Measurements from ENCODE around the gene SORCS1.

The SORCS1 gene

DNA sequence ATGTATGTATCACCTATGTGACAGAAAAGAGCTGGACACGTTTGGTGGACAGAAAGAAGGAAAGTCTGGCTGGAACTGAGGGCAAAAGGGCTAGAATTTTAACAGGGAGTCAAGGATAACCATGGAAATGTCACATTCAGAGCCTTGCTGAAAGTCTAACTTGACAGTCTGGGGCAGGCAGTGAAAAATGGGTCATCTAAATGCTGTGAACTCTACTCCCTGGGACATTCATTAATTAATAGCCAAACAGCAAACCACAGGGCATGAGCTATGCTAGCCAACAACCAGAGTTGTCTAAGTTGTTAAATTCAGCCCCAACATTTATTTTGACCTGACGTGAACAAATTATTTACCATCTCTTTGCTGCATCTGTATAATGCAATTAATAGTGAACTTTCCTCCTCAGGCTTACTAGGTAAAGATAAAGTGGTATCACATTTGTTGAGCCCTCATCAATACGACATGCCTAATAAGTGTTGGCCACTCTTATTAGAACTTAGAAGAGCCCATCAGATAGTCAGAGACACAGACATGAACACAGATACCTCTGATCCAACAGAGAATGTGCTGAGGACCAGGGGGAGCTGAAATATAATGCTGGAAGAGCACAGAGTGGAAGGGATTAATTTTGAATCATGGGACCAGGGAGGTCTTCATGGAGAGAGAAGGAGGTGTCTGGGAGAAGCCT is 109.9 kb downstream of the SORCS1 start:
- H3K79me2 ChIP-seq = no peaks in the 10 kb centered on the region
- no peak overlapping the region for H3K4me2 ChIP-seq (ENCODE audit: low read length)
- TF ChIP-seq, protein P1, sequence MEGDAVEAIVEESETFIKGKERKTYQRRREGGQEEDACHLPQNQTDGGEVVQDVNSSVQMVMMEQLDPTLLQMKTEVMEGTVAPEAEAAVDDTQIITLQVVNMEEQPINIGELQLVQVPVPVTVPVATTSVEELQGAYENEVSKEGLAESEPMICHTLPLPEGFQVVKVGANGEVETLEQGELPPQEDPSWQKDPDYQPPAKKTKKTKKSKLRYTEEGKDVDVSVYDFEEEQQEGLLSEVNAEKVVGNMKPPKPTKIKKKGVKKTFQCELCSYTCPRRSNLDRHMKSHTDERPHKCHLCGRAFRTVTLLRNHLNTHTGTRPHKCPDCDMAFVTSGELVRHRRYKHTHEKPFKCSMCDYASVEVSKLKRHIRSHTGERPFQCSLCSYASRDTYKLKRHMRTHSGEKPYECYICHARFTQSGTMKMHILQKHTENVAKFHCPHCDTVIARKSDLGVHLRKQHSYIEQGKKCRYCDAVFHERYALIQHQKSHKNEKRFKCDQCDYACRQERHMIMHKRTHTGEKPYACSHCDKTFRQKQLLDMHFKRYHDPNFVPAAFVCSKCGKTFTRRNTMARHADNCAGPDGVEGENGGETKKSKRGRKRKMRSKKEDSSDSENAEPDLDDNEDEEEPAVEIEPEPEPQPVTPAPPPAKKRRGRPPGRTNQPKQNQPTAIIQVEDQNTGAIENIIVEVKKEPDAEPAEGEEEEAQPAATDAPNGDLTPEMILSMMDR (IDR thresholded peaks at IDR 0.05) = no peak
- no peaks in the 10 kb centered on the region for H3K27me3 ChIP-seq (ENCODE audit: control insufficient read depth, insufficient read depth, low read length)
- H3K4me3 ChIP-seq (ENCODE audit: low read depth, low read length) = no peak overlapping the region
- no peak overlapping the region for H2AFZ ChIP-seq
- H3K9me3 ChIP-seq (ENCODE audit: control insufficient read depth, low read length) = no peaks in the 10 kb centered on the region
- no peak overlapping the region for H3K9ac ChIP-seq
- H3K4me1 ChIP-seq = no peaks in the 10 kb centered on the region
- H3K27ac ChIP-seq = no peak overlapping the region
- H3K36me3 ChIP-seq (ENCODE audit: control insufficient read depth, insufficient read depth, low read length) = no peaks in the 10 kb centered on the region

DNA sequence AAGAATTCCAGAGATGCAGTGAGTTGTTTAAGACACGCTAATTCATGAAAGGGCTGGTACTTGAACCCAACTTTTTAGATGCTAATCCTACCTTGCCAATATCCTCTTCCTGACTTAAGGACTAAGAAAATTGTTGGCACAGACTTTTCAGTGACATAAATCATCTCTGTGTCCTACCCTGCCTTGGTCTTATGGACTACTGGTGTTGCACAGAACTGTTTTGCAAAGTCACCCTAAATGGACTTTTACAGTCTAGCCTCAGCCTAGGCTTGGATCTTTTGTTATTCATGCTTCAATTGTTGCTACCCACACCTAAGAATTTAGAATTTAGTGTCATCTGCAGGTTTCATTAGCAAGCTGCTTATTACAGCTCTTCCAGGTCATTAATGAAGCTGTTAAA is 112.7 kb downstream of the SORCS1 start:
- H3K4me3 ChIP-seq (ENCODE audit: low read depth, low read length) = no peak overlapping the region
- TF ChIP-seq, protein P1 (IDR thresholded peaks at IDR 0.05) = no peak
- H3K36me3 ChIP-seq (ENCODE audit: control insufficient read depth, insufficient read depth, low read length) = no peaks in the 10 kb centered on the region
- no peaks in the 10 kb centered on the region for H3K9me3 ChIP-seq (ENCODE audit: control insufficient read depth, low read length)
- no peaks in the 10 kb centered on the region for H3K4me1 ChIP-seq
- H3K27ac ChIP-seq = no peak overlapping the region
- no peaks in the 10 kb centered on the region for H3K79me2 ChIP-seq
- no peak overlapping the region for H2AFZ ChIP-seq
- no peak overlapping the region for H3K4me2 ChIP-seq (ENCODE audit: low read length)
- H3K27me3 ChIP-seq (ENCODE audit: control insufficient read depth, insufficient read depth, low read length) = no peaks in the 10 kb centered on the region
- no peak overlapping the region for H3K9ac ChIP-seq

DNA sequence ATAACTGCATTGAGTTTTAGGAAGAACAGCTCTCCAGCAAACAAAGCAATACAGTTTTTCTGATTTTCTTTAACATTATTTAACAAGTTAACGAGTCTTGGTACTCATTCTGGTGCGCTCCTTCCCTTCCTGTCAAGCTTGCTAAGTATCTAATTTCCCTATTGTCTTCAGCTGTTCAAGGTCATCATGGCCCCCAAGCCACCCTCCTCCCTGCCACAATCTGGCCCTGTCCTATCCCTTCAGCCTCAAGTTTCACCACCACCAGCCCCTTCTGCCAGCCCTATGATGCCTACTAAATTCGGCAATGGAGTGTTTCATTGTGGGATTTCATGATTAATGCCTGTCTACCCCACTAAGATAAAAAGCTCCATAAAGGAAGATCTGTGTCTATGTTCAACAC is 121.0 kb downstream of the SORCS1 start:
- Histone ChIP-seq H3K4me3 (ENCODE audit: low read depth, low read length) (no peak overlapping the region), H2AFZ (no peak overlapping the region), H3K79me2 (no peaks in the 10 kb centered on the region), H3K4me2 (ENCODE audit: low read length) (no peak overlapping the region), H3K9me3 (ENCODE audit: control insufficient read depth, low read length) (no peaks in the 10 kb centered on the region), H3K36me3 (ENCODE audit: control insufficient read depth, insufficient read depth, low read length) (no peaks in the 10 kb centered on the region), H3K9ac (no peak overlapping the region), H3K27ac (no peak overlapping the region), H3K4me1 (no peaks in the 10 kb centered on the region), H3K27me3 (ENCODE audit: control insufficient read depth, insufficient read depth, low read length) (no peaks in the 10 kb centered on the region)
- TF ChIP-seq, protein P1 (IDR thresholded peaks at IDR 0.05) = no peak

DNA sequence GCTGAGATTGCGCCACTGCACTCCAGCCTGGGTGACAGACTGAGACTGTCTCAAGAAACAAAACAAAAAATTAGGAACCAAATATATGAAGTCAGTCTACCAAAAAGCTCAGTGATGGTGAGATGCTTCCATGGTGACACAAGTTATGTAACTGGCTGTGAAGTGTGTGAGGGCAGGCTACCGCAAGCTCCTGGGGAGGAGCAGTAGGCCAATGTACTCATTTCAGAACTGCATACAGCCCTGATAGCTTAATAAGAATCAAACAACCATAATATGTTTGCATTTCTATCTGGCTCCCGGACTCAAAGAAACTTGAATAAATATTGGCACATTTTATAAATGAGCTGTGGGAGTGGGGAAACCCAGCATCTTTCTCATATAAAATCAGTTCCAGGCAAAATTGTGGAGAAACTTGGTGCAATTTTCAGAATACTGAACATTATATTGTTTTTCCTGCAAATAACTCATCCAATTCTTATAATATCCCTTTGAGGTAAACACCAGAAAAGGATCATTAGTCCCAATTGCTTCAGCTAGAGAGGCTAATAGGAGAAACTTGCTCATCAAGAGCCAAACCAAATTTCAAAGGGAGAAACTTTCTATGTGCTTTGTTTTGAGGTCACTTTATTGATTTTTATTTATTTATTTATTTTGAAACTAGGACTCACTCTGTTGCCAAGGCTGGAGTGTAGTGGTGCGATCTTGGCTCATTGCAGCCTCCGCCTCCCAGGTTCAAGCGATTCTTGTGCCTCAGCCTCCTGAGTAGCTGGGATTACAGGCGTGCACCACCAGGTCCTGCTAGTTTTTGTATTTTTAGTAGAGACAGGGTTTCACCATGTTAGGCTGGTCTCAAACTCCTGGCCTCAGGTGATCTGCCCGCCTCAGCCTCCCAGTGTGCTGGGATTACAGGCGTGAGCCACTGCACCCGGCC is 127.0 kb downstream of the SORCS1 start:
- Histone ChIP-seq H3K36me3 (ENCODE audit: control insufficient read depth, insufficient read depth, low read length) (no peaks in the 10 kb centered on the region), H3K9me3 (ENCODE audit: control insufficient read depth, low read length) (no peaks in the 10 kb centered on the region), H3K27ac (no peak overlapping the region), H3K79me2 (no peaks in the 10 kb centered on the region), H3K4me2 (ENCODE audit: low read length) (no peak overlapping the region), H2AFZ (no peak overlapping the region), H3K4me1 (no peaks in the 10 kb centered on the region), H3K9ac (no peak overlapping the region), H3K27me3 (ENCODE audit: control insufficient read depth, insufficient read depth, low read length) (no peaks in the 10 kb centered on the region), H3K4me3 (ENCODE audit: low read depth, low read length) (no peak overlapping the region)
- TF ChIP-seq, protein P1 (IDR thresholded peaks at IDR 0.05) = no peak
